ENCODE results near the gene GABBR2.

DNA sequence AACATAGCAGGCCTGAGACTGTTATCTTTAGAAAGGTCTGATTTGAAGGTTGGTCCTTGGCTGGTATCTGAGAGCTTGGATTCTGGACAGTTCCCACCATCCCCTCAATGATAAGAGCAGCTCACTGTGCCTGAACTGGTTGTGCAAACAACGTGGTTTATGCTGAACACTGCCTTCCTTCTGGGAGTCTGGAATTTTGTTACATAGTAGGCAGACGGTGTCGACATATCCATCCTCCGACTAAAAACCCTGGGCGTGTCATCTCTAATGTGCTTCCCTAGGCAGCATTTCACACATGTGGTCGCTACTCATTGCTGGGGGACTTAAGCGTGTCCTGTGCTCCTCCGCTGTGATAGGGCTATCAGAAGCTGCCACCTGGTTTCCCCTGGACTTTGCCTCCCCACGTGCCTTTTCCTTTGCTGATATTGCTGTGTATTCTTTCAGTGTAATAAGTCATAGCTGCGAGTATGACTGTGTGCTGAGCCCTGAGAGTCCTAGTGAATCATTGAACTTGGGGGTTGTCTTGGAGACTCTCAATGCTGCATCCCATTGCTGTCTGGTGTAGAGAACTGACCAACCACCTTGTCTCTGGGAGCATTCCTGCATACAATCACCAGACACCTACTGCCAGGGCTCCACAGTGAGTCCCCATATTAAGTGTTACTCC, 334.2 kb downstream of the GABBR2 start:
- no peak for TF ChIP-seq POLR2A (IDR thresholded peaks at IDR 0.05)
- TF ChIP-seq, protein P1, sequence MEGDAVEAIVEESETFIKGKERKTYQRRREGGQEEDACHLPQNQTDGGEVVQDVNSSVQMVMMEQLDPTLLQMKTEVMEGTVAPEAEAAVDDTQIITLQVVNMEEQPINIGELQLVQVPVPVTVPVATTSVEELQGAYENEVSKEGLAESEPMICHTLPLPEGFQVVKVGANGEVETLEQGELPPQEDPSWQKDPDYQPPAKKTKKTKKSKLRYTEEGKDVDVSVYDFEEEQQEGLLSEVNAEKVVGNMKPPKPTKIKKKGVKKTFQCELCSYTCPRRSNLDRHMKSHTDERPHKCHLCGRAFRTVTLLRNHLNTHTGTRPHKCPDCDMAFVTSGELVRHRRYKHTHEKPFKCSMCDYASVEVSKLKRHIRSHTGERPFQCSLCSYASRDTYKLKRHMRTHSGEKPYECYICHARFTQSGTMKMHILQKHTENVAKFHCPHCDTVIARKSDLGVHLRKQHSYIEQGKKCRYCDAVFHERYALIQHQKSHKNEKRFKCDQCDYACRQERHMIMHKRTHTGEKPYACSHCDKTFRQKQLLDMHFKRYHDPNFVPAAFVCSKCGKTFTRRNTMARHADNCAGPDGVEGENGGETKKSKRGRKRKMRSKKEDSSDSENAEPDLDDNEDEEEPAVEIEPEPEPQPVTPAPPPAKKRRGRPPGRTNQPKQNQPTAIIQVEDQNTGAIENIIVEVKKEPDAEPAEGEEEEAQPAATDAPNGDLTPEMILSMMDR (IDR thresholded peaks at IDR 0.05) = no peak

Measured in right lobe of liver (tissue), 4 donors.